SK-N-SH treated with all-trans-retinoic acid at 6 μM for 48 hours (cell line): ENCODE measurements around the gene QSOX1.

Experiments
- ARNTL ChIP-seq: fragments of 450-650 bp; formaldehyde crosslinking; IDR thresholded peaks from 2 replicates; pipeline ENCODE4 v1.5.0; 2020; ENCODE audit warnings: low read depth, mild to moderate bottlenecking, moderate library complexity, borderline replicate concordance
- CREB5 ChIP-seq: fragments of 250-450 bp; sonication (Bioruptor Pico); IDR thresholded peaks from 2 replicates; pipeline ENCODE4 v1.5.1; 2020; ENCODE audit warnings: low read depth, mild to moderate bottlenecking, moderate library complexity
- CSRNP3 ChIP-seq: fragments of 250-450 bp; sonication (Bioruptor Pico); IDR thresholded peaks from 2 replicates; pipeline ENCODE4 v1.5.1; 2021; ENCODE audit warnings: mild to moderate bottlenecking, moderate library complexity
- ESRRG ChIP-seq: fragments of 250-450 bp; sonication (Bioruptor Pico); IDR thresholded peaks from 2 replicates; pipeline ENCODE4 v1.6.1; 2021; ENCODE audit warnings: mild to moderate bottlenecking
- GLIS3 ChIP-seq: fragments of 250-450 bp; sonication (Bioruptor Pico); IDR thresholded peaks from 2 replicates; pipeline ENCODE4 v1.5.0; 2020; ENCODE audit warnings: mild to moderate bottlenecking, moderate library complexity
- ISL1 ChIP-seq: fragments of 250-450 bp; sonication (Bioruptor Pico); IDR thresholded peaks from 2 replicates; pipeline ENCODE4 v2.1.2; 2022; ENCODE audit warnings: mild to moderate bottlenecking, moderate library complexity
- OSR1 ChIP-seq: fragments of 250-450 bp; sonication (Bioruptor Pico); IDR thresholded peaks from 2 replicates; pipeline ENCODE4 v1.8.0; 2022; ENCODE audit warnings: moderate library complexity, mild to moderate bottlenecking, inconsistent platforms
- PATZ1 ChIP-seq: fragments of 250-450 bp; sonication (Bioruptor Pico); IDR thresholded peaks from 2 replicates; pipeline ENCODE4 v1.8.0; 2020; ENCODE audit warnings: mild to moderate bottlenecking, moderate library complexity, borderline replicate concordance
- SNAI2 ChIP-seq: fragments of 250-450 bp; sonication (Bioruptor Pico); IDR thresholded peaks from 2 replicates; pipeline ENCODE4 v1.5.0; 2020; ENCODE audit warnings: mild to moderate bottlenecking, moderate library complexity
- TOX ChIP-seq: fragments of 250-450 bp; sonication (Bioruptor Pico); IDR thresholded peaks from 2 replicates; pipeline ENCODE4 v1.8.0; 2021; ENCODE audit warnings: mild to moderate bottlenecking, moderate library complexity, borderline replicate concordance
- TSHZ2 ChIP-seq: fragments of 250-450 bp; sonication (Bioruptor Pico); IDR thresholded peaks from 2 replicates; pipeline ENCODE4 v1.5.0; 2020; ENCODE audit warnings: mild to moderate bottlenecking, moderate library complexity
- ZC3H10 ChIP-seq: fragments of 250-450 bp; sonication (Bioruptor Pico); IDR thresholded peaks from 2 replicates; pipeline ENCODE4 v1.5.1; 2021; ENCODE audit warnings: mild to moderate bottlenecking, moderate library complexity
- ZFP30 ChIP-seq: fragments of 450-650 bp; formaldehyde crosslinking; IDR thresholded peaks from 2 replicates; pipeline ENCODE4 v1.5.0; 2022; ENCODE audit warnings: mild to moderate bottlenecking, moderate library complexity
- ZNF565 ChIP-seq: fragments of 450-650 bp; formaldehyde crosslinking; conservative IDR thresholded peaks from 2 replicates; pipeline ENCODE4 v1.5.0; 2020; ENCODE audit warnings: low read depth, mild to moderate bottlenecking, moderate library complexity

GRCh38 chr1:180171691-180172090, 17.0 kb downstream of the QSOX1 start:
- TF ChIP-seq ZFP30 (CRISPR knock-in tag) (no peak), TSHZ2 (CRISPR knock-in tag) (no peak), ESRRG (no peak), PATZ1 (CRISPR knock-in tag) (no peak), CREB5 (CRISPR knock-in tag) (no peak), CSRNP3 (CRISPR knock-in tag) (no peak), OSR1 (CRISPR knock-in tag) (no peak), SNAI2 (CRISPR knock-in tag) (no peak), ZC3H10 (CRISPR knock-in tag) (no peak), GLIS3 (CRISPR knock-in tag) (no peak), ARNTL (CRISPR knock-in tag) (no peak), ZNF565 (no peak), ISL1 (CRISPR knock-in tag) (no peak), TOX (CRISPR knock-in tag) (no peak)
